RWPE2 (cell line): Measurements from ENCODE around the gene FAM124A.

Experiments used
- ATAC-seq: fragments of 200-7000 bp; cut with Tn5 transposase; 3 replicates; pipeline ENCODE4 v1.9.1; 2021; ENCODE audit warnings: low read depth
- DNase-seq: peaks from one replicate; pipeline ENCODE4 v3.0.0-alpha.2; 2020; ENCODE audit warnings: low spot score
- H3K27ac ChIP-seq: fragments of 450-650 bp; 2 replicates; pipeline ENCODE4 v1.5.1; 2017; ENCODE audit warnings: mild to moderate bottlenecking; ENCODE audit not compliant: poor library complexity, severe bottlenecking
- H3K27me3 ChIP-seq: fragments of 250-450 bp; sonication (Bioruptor Pico); 2 replicates; pipeline ENCODE4 v1.5.1; 2021; ENCODE audit warnings: mild to moderate bottlenecking, moderate library complexity; ENCODE audit not compliant: insufficient read depth, poor library complexity, severe bottlenecking
- H3K36me3 ChIP-seq: fragments of 250-450 bp; sonication (Bioruptor Pico); 2 replicates; pipeline ENCODE4 v1.5.1; 2020; ENCODE audit warnings: low read depth, mild to moderate bottlenecking, moderate library complexity
- H3K4me1 ChIP-seq: fragments of 250-450 bp; sonication (Bioruptor Pico); 2 replicates; pipeline ENCODE4 v1.5.1; 2021; ENCODE audit warnings: mild to moderate bottlenecking, moderate library complexity; ENCODE audit not compliant: insufficient read depth, poor library complexity, severe bottlenecking
- H3K4me3 ChIP-seq: fragments of 250-450 bp; sonication (Bioruptor Pico); 2 replicates; pipeline ENCODE4 v1.5.1; 2021; ENCODE audit warnings: mild to moderate bottlenecking, moderate library complexity; ENCODE audit not compliant: severe bottlenecking
- H3K9me3 ChIP-seq: fragments of 250-450 bp; sonication (Bioruptor Pico); 2 replicates; pipeline ENCODE4 v1.5.1; 2021; ENCODE audit warnings: mild to moderate bottlenecking, moderate library complexity; ENCODE audit not compliant: severe bottlenecking
- CTCF ChIP-seq: fragments of 450-650 bp; IDR thresholded peaks from one replicate; pipeline ENCODE4 v1.5.1; 2017; ENCODE audit warnings: mild to moderate bottlenecking, moderate library complexity; ENCODE audit not compliant: poor library complexity, severe bottlenecking

Gene FAM124A

GRCh38 chr13:51249255-51249654 lies 27.1 kb downstream of the FAM124A start:
- no peaks in the 10 kb centered on the region for H3K36me3 ChIP-seq
- peaks cover 6% of the 10 kb centered on the region for H3K4me1 ChIP-seq
- no peak for TF ChIP-seq CTCF
- DNase-seq (no peak), ATAC-seq (peak; percentile 90)
- no peak overlapping the region for H3K27ac ChIP-seq
- no peaks in the 10 kb centered on the region for H3K27me3 ChIP-seq
- H3K9me3 ChIP-seq = no peaks in the 10 kb centered on the region
- no peak overlapping the region for H3K4me3 ChIP-seq

GRCh38 chr13:51249770-51250741 lies 27.9 kb downstream of the FAM124A start:
- DNase-seq (no peak), ATAC-seq (no peak)
- TF ChIP-seq CTCF = peak; percentile 25
- Histone ChIP-seq H3K4me1 (peaks cover 6% of the 10 kb centered on the region), H3K27me3 (no peaks in the 10 kb centered on the region), H3K36me3 (no peaks in the 10 kb centered on the region), H3K4me3 (no peak overlapping the region), H3K9me3 (no peaks in the 10 kb centered on the region), H3K27ac (no peak overlapping the region)

GRCh38 chr13:51251480-51251879 lies 29.3 kb downstream of the FAM124A start:
- no peak for TF ChIP-seq CTCF
- no peaks in the 10 kb centered on the region for H3K9me3 ChIP-seq
- H3K4me1 ChIP-seq = peaks cover 6% of the 10 kb centered on the region
- DNase-seq (no peak), ATAC-seq (no peak)
- no peak overlapping the region for H3K4me3 ChIP-seq
- H3K27ac ChIP-seq = no peak overlapping the region
- no peaks in the 10 kb centered on the region for H3K36me3 ChIP-seq
- H3K27me3 ChIP-seq = no peaks in the 10 kb centered on the region

GRCh38 chr13:51252954-51253532 lies 30.8 kb downstream of the FAM124A start:
- Histone ChIP-seq H3K27me3 (no peaks in the 10 kb centered on the region), H3K4me3 (no peak overlapping the region), H3K9me3 (no peaks in the 10 kb centered on the region), H3K4me1 (peaks cover 6% of the 10 kb centered on the region), H3K36me3 (no peaks in the 10 kb centered on the region), H3K27ac (no peak overlapping the region)
- TF ChIP-seq CTCF = no peak
- ATAC-seq (no peak), DNase-seq (no peak)

GRCh38 chr13:51255556-51255955 lies 33.4 kb downstream of the FAM124A start:
- H3K27ac ChIP-seq = no peak overlapping the region
- no peaks in the 10 kb centered on the region for H3K9me3 ChIP-seq
- H3K4me3 ChIP-seq = no peak overlapping the region
- H3K27me3 ChIP-seq = no peaks in the 10 kb centered on the region
- ATAC-seq (no peak), DNase-seq (no peak)
- H3K4me1 ChIP-seq = no peaks in the 10 kb centered on the region
- H3K36me3 ChIP-seq = no peaks in the 10 kb centered on the region
- TF ChIP-seq CTCF = no peak
